ENCODE results near the gene KDM4B. TPM values are rescaled to one million over a fixed set of nuclear protein-coding genes. Genes with fewer than 3 reads are reported as not detected.

The KDM4B gene
- total RNA-seq, 2 experiments from 2014 or later = 46.3 to 46.6 TPM

DNA sequence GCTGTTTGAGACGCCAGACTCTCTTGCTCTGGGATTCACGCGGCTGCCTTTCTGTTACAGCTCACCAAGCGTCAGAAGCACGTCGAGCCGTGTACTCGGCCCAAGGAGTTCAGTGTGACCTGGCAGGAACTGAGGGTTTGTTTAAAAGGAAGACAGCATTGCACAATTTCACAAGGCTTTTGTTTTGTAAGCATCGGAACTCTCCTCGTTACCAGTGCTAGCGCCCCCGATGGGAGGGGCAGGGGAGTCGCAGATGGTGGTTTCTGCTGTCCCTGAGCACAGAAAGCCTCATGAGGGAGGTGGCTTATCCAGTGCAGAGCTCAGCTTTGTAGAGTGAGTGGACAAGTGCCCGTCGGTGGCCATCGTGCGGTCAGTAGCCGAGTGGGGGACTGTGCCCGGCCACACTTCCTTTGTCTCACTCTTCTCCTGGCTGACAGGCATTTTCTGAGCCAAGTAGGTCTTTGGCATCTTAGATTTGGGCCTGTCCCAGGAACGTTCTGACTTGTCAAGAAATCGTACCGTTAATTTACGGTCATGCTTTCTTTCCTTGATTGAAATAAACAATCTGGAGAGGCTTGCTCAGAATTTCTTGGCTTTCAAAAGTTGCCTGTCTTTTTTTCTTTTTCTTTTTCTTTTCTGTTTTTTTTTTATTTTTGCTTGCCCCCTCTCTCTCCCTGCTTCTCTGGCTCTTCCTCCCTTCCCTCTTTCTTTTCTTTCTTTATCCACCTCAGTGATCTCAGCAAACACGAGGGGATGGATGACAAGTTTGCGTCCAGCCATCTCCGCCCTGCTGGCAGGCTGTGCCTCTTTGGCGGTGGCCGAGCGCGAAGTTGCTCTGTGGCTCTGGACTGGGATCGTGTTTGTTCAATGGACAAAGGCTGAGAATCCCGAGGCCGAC is 7.7 kb downstream of the KDM4B start:
- no peaks in the 10 kb centered on the region for H3K36me3 Mint-ChIP-seq (ENCODE audit: low read depth)
- H3K4me3 Mint-ChIP-seq = no peak overlapping the region
- H3K9me3 Mint-ChIP-seq = no peaks in the 10 kb centered on the region
- no peak for DNase-seq
- H3K4me1 Mint-ChIP-seq (ENCODE audit: low read depth) = peaks cover 21% of the 10 kb centered on the region
- no peak for ATAC-seq
- H3K27ac Mint-ChIP-seq = no peak overlapping the region
- no peaks in the 10 kb centered on the region for H3K27me3 Mint-ChIP-seq
- ChIA-PET CTCF (interaction anchor here (0.6 to 1.5 kb wide), 3 partner anchors 54 to 266 kb away, joined by 3 read pairs; no protein-coding TSS in a partner anchor), POLR2A (no interaction called here)
- TF ChIP-seq CTCF (IDR thresholded peaks at IDR 0.05) = no peak
- intact Hi-C loops (cut with micrococcal nuclease) = no loop called here

DNA sequence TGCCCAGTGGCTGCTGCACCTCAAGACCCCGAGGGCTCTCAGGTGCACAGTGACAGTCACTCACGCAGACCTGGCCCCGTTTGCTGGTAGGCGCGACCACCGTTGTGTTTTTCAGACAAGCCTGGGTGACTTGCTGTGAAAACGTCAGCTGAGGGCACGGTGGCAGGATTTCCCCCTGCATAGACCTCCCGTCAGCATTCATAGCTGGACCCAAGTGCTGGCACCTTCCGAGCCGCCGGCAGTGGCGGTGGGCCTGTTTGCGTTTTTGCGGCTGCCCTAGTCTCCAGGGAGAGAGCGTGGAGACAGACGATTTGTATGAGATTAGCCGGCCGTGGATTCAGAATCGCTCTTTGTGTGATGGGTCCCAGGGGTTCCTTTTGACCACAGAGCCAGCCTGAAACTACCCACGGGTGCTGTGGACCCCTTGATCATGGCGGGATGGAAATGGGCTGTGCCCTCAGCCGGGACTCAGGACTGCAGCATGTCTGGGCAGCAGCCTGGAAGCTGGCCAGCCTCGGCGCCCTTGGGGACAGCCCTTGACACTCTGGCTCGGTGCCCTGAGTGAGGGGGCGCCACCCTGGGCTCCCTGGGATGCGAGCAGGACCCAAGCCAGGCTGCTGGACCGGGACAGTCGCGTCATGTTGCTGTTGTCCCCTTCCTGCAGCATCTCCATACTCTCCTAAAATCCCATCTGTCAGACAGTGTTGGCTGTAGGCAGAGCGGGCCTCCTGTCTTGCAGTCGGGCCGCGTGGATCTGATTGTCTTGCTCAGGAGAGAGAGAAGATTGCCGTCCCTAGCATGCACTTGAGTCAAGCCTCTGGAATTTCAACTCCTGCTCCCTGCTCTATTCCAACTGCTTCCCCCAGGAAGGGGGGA is 8.6 kb downstream of the KDM4B start:
- POLR2A ChIA-PET = no interaction called here

GRCh38 chr19:4979211-4979807 is 10.4 kb downstream of the KDM4B start:
- POLR2A ChIA-PET = interaction anchor here (1.0 to 1.4 kb wide), 3 partner anchors 9 to 74 kb away, joined by 3 to 4 read pairs (median 4); no protein-coding TSS in a partner anchor
- no peaks in the 10 kb centered on the region for H3K27me3 Mint-ChIP-seq
- H3K9me3 Mint-ChIP-seq = no peaks in the 10 kb centered on the region
- ATAC-seq (no peak), DNase-seq (no peak)
- peaks cover 18% of the 10 kb centered on the region for H3K4me1 Mint-ChIP-seq (ENCODE audit: low read depth)
- no peak overlapping the region for H3K4me3 Mint-ChIP-seq
- no peaks in the 10 kb centered on the region for H3K36me3 Mint-ChIP-seq (ENCODE audit: low read depth)
- CTCF ChIA-PET = interaction anchor here (1.2 kb wide), 1 partner anchor 22 kb away, joined by 6 read pairs; no protein-coding TSS in a partner anchor
- intact Hi-C loops (cut with micrococcal nuclease) = no loop called here
- TF ChIP-seq CTCF (IDR thresholded peaks at IDR 0.05) = no peak
- no peak overlapping the region for H3K27ac Mint-ChIP-seq

More for the DNA sequence above, 8.6 kb downstream of the KDM4B start:
- Mint-ChIP-seq H3K4me1 (ENCODE audit: low read depth) (peaks cover 18% of the 10 kb centered on the region), H3K27ac (no peak overlapping the region), H3K9me3 (no peaks in the 10 kb centered on the region), H3K36me3 (ENCODE audit: low read depth) (no peaks in the 10 kb centered on the region), H3K27me3 (no peaks in the 10 kb centered on the region), H3K4me3 (no peak overlapping the region)
- DNase-seq = no peak
- CTCF ChIA-PET = interaction anchor here (1.5 kb wide), 1 partner anchor 53 kb away, joined by 3 read pairs; no protein-coding TSS in a partner anchor
- intact Hi-C loops (cut with micrococcal nuclease) = no loop called here
- no peak for ATAC-seq
- TF ChIP-seq CTCF (IDR thresholded peaks at IDR 0.05) = no peak

DNA sequence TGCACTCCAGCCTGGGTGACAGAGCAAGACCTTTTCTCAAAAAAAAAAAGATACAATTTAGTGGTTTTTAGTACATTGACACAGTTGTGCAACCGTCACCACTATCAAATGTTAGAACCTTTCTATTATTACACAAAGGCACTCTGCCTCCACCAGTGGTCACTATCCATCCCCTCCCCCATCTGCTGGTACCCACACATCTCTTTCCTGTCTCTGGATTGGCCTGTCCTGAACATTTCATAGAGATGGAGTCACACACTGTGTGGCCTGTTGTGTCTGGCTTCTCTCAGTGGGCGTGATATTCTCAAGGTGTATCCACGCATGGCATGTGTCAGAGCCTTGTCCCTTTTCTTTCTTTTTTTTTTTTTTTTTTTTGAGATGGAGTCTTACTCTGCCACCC is 11.2 kb downstream of the KDM4B start:
- Mint-ChIP-seq H3K9me3 (no peaks in the 10 kb centered on the region), H3K4me3 (no peak overlapping the region), H3K27me3 (no peaks in the 10 kb centered on the region), H3K36me3 (ENCODE audit: low read depth) (no peaks in the 10 kb centered on the region), H3K4me1 (ENCODE audit: low read depth) (peaks cover 14% of the 10 kb centered on the region), H3K27ac (no peak overlapping the region)
- POLR2A ChIA-PET = interaction anchor here (0.9 to 1.4 kb wide), 4 partner anchors 10 to 75 kb away, joined by 3 to 4 read pairs (median 4); partner anchors contain the start of gene KDM4B
- ATAC-seq (no peak), DNase-seq (no peak)
- intact Hi-C loops (cut with micrococcal nuclease) = no loop called here
- CTCF ChIA-PET = interaction anchor here (1.2 kb wide), 1 partner anchor 21 kb away, joined by 6 read pairs; no protein-coding TSS in a partner anchor
- no peak for TF ChIP-seq CTCF (IDR thresholded peaks at IDR 0.05)
